CD14-positive monocyte (primary cell): ENCODE results near the gene TGDS. TPM values are rescaled to one million over a fixed set of nuclear protein-coding genes. Genes with fewer than 3 reads are reported as not detected.

Experiments
- DNase-seq, 3 donors: peaks; one replicate each; pipeline ENCODE4 v3.0.0-alpha.2; 2011 to 2022
- H2AFZ ChIP-seq: 2 replicates; pipeline ENCODE4 v1.6.0; 2012; ENCODE audit warnings: mild to moderate bottlenecking, low read depth, low read length, inconsistent platforms; ENCODE audit not compliant: insufficient read depth, poor library complexity, severe bottlenecking
- H3K27ac ChIP-seq, 2 donors: 1 replicate in 1 of 2; 2 replicates in 1 of 2; pipeline ENCODE4 v1.5.1; 2012 to 2013; ENCODE audit warnings: low read length in 2 of 2, control low read depth in 1 of 2, inconsistent platforms in 1 of 2, low read depth in 1 of 2, mild to moderate bottlenecking in 1 of 2
- H3K27me3 ChIP-seq, 2 donors: one replicate each; pipeline versions ENCODE4 v1.6.0 to v1.6.1; 2011 to 2013; ENCODE audit warnings: low read length in 2 of 2; ENCODE audit not compliant: control insufficient read depth in 2 of 2, insufficient read depth in 2 of 2
- H3K36me3 ChIP-seq, 2 donors: replicated peaks in 1 of 2; 1 replicate in 1 of 2; 2 replicates in 1 of 2; pipeline versions ENCODE4 v1.5.1 to v1.6.1; 2012 to 2013; ENCODE audit warnings: low read length in 2 of 2, control low read depth in 1 of 2, inconsistent platforms in 1 of 2, mild to moderate bottlenecking in 1 of 2; ENCODE audit not compliant: insufficient read depth in 2 of 2, control insufficient read depth in 1 of 2
- H3K4me1 ChIP-seq, 2 donors: 1 replicate in 1 of 2; 2 replicates in 1 of 2; pipeline versions ENCODE4 v1.5.1 to v1.6.1; 2012 to 2013; ENCODE audit warnings: low read length in 2 of 2, control low read depth in 1 of 2, inconsistent platforms in 1 of 2, mild to moderate bottlenecking in 1 of 2, moderate library complexity in 1 of 2; ENCODE audit not compliant: insufficient read depth in 2 of 2, control insufficient read depth in 1 of 2
- H3K4me2 ChIP-seq: replicated peaks from 2 replicates; pipeline ENCODE3; 2012; ENCODE audit warnings: low read length, moderate library complexity, mild to moderate bottlenecking; ENCODE audit not compliant: poor library complexity, severe bottlenecking; ENCODE audit errors: extremely low read depth
- H3K4me3 ChIP-seq, 3 experiments: fragments of 200-600 bp in 1 of 3; sonication (generic) in 1 of 3; replicated peaks in 1 of 3; 1 replicate in 2 of 3; 2 replicates in 1 of 3; pipeline ENCODE4 v1.5.1; 2011 to 2013; ENCODE audit warnings: low read length in 3 of 3, mild to moderate bottlenecking in 3 of 3, control low read depth in 2 of 3, low read depth in 2 of 3, inconsistent platforms in 1 of 3, moderate library complexity in 1 of 3
- H3K79me2 ChIP-seq: 2 replicates; pipeline ENCODE4 v1.6.0; 2012; ENCODE audit warnings: mild to moderate bottlenecking, control low read depth, inconsistent platforms, low read length, moderate library complexity; ENCODE audit not compliant: insufficient read depth
- H3K9ac ChIP-seq: 2 replicates; pipeline ENCODE4 v1.6.0; 2017; ENCODE audit warnings: low read length, mild to moderate bottlenecking; ENCODE audit not compliant: insufficient read depth, poor library complexity, severe bottlenecking
- H3K9me3 ChIP-seq, 2 donors: replicated peaks in 1 of 2; 1 replicate in 1 of 2; 2 replicates in 1 of 2; pipeline versions ENCODE4 v1.5.1 to v1.6.1; 2012 to 2013; ENCODE audit warnings: low read length in 2 of 2, control low read depth in 1 of 2; ENCODE audit not compliant: control insufficient read depth in 1 of 2, insufficient read depth in 1 of 2
- H4K20me1 ChIP-seq: 2 replicates; pipeline ENCODE4 v1.6.0; 2012; ENCODE audit warnings: mild to moderate bottlenecking, low read length, control low read depth, moderate library complexity; ENCODE audit not compliant: insufficient read depth
- H3K27ac Mint-ChIP-seq, 7 donors: one replicate each; pipeline ENCODE4 v1.8.0; 2020; ENCODE audit warnings: mild to moderate bottlenecking in 7 of 7, mixed read lengths in 7 of 7, moderate library complexity in 6 of 7, inconsistent platforms in 2 of 7
- H3K27me3 Mint-ChIP-seq, 3 donors: one replicate each; pipeline ENCODE4 v1.8.0; 2021 to 2022; ENCODE audit warnings: low read depth in 3 of 3, mild to moderate bottlenecking in 3 of 3, mixed read lengths in 3 of 3, moderate library complexity in 3 of 3, inconsistent platforms in 1 of 3
- H3K36me3 Mint-ChIP-seq, 2 donors: one replicate each; pipeline ENCODE4 v1.8.0; 2020; ENCODE audit warnings: mixed read lengths in 2 of 2, inconsistent platforms in 1 of 2, mild to moderate bottlenecking in 1 of 2
- H3K4me1 Mint-ChIP-seq: one replicate; pipeline ENCODE4 v1.8.0; 2020; ENCODE audit warnings: mild to moderate bottlenecking, mixed read lengths
- H3K4me3 Mint-ChIP-seq, 2 donors: one replicate each; pipeline ENCODE4 v1.8.0; 2020; ENCODE audit warnings: mild to moderate bottlenecking in 2 of 2, mixed read lengths in 2 of 2, moderate library complexity in 1 of 2
- H3K9me3 Mint-ChIP-seq, 7 donors: one replicate each; pipeline ENCODE4 v1.8.0; 2020 to 2022; ENCODE audit warnings: mixed read lengths in 7 of 7, mild to moderate bottlenecking in 6 of 7, moderate library complexity in 6 of 7, inconsistent platforms in 2 of 7
- CTCF ChIP-seq: fragments of 200-600 bp; IDR thresholded peaks from one replicate; pipeline ENCODE4 v1.8.0; 2022; ENCODE audit warnings: antibody characterized with exemption, mild to moderate bottlenecking
- WGBS: methylation state at CpG from one replicate; pipeline ENCODE4 v1.1.5; 2013; ENCODE audit warnings: missing lambda C conversion rate; ENCODE audit not compliant: insufficient coverage; 5-methylcytosine and 5-hydroxymethylcytosine counted together
- intact Hi-C, 2 donors: fragments of 100-400 bp; cut with micrococcal nuclease; formaldehyde crosslinking; loops; one replicate each; pipeline versions ENCODE4 v1.15.0 to v1.15.1; 2023
- polyA plus RNA-seq, 3 donors: library from polyadenylated mRNA; depleted of rRNA in 1 of 3; unstranded in 2 of 3; stranded (reverse) in 1 of 3; fragments of 300-500 nt in 2 of 3; fragments of >200 nt in 1 of 3; fragmentation: Illumina TruSeq in 2 of 3; gene quantifications; 1 replicate in 2 of 3; 2 replicates in 1 of 3; pipeline ENCODE4 v1.2.3, GENCODE V29; 2012 to 2021

Gene TGDS
- polyA plus RNA-seq, 3 donors = 5.2 to 6.8 (median 5.6) TPM

- Mint-ChIP-seq H3K27ac (peak overlapping the region in 1 of 7 donors; percentile 50), H3K4me1 (peaks cover 31% of the 10 kb centered on the region), H3K27me3 (peaks cover 0 to 5% (median 3%) of the 10 kb centered on the region in 3 donors), H3K36me3 (no peaks in the 10 kb centered on the region), H3K4me3 (no peak overlapping the region), H3K9me3 (peaks cover 1 to 9% (median 4%) of the 10 kb centered on the region in 7 donors)
- Histone ChIP-seq H3K4me1 (peaks cover 28 to 47% of the 10 kb centered on the region in 2 donors), H4K20me1 (no peaks in the 10 kb centered on the region), H3K9ac (no peak overlapping the region), H3K4me2 (no peak overlapping the region), H3K36me3 (no peaks in the 10 kb centered on the region), H3K4me3 (no peak overlapping the region), H2AFZ (peak overlapping the region; percentile 11), H3K9me3 (no peaks in the 10 kb centered on the region), H3K79me2 (peaks cover 37% of the 10 kb centered on the region), H3K27me3 (no peaks in the 10 kb centered on the region), H3K27ac (no peak overlapping the region)
- no peak for TF ChIP-seq CTCF
- DNase-seq = no peak
- intact Hi-C loops = no loop called here
- no CpG with 5 or more reads among the region's 3 CpGs for WGBS
Measured at GRCh38 chr13:94598281-94598680, 2.3 kb upstream of the TGDS start.

GRCh38 chr13:94596575-94596971, 621 bp upstream of the TGDS start:
- Histone ChIP-seq H2AFZ (peak overlapping the region; percentile 91), H3K27ac (peak overlapping the region in 1 of 2 donors; percentile 81), H3K4me2 (peak overlapping the region; percentile 87), H3K4me1 (peaks cover 21 to 30% of the 10 kb centered on the region in 2 donors), H3K4me3 (peak overlapping the region; percentile 55 to 87 (median 70)), H3K36me3 (peaks cover 7 to 15% of the 10 kb centered on the region in 2 donors), H4K20me1 (no peaks in the 10 kb centered on the region), H3K79me2 (peaks cover 29% of the 10 kb centered on the region), H3K9ac (no peak overlapping the region), H3K27me3 (no peaks in the 10 kb centered on the region), H3K9me3 (no peaks in the 10 kb centered on the region)
- peaks cover 1 to 9% (median 4%) of the 10 kb centered on the region in 7 donors for H3K9me3 Mint-ChIP-seq
- 93% methylated on average over 6 of the region's 20 CpGs for WGBS
- peaks cover 7 to 13% of the 10 kb centered on the region in 2 donors for H3K36me3 Mint-ChIP-seq
- H3K4me1 Mint-ChIP-seq = peaks cover 25% of the 10 kb centered on the region
- peaks cover 0 to 5% (median 3%) of the 10 kb centered on the region in 3 donors for H3K27me3 Mint-ChIP-seq
- H3K4me3 Mint-ChIP-seq = peak overlapping the region; percentile 94
- no peak for TF ChIP-seq CTCF
- DNase-seq = no peak
- H3K27ac Mint-ChIP-seq = peak overlapping the region in 3 of 7 donors; percentile 84 to 93 (median 87)
- intact Hi-C loops = no loop called here
